HG02973 (cell line): ENCODE measurements around the gene ZNF727.
"Not testable (repeated sequence)": the region's sequence is repeated elsewhere in the genome, so short reads cannot be mapped to it uniquely, and the experiment has no call there.

ENCODE experiments used
- ATAC-seq: cut with Tn5 transposase; IDR thresholded peaks from one replicate; pipeline ENCODE4 v1.9.1; 2021; ENCODE audit warnings: moderate library complexity; ENCODE audit not compliant: unreplicated experiment

The ZNF727 gene

GRCh38 chr7:64045301-64046040 is at the start of gene ZNF727:
Gene ZNF727 (plus strand): TSS chr7:64045434. CDS start chr7:64045622, 188 bp downstream.
- ATAC-seq: no peak

GRCh38 chr7:63998549-63998948 is 46.7 kb upstream of the ZNF727 start, which contains the start of gene ZNF722:
Gene ZNF722 (plus strand): TSS chr7:63998849. CDS start chr7:63998962, 113 bp downstream.
- ATAC-seq: no peak

- ATAC-seq: not testable (repeated sequence)
Observed at GRCh38 chr7:64015496-64015895, 29.7 kb upstream of the ZNF727 start.

GRCh38 chr7:64035388-64035787 is 9.8 kb upstream of the ZNF727 start:
- ATAC-seq: no peak

GRCh38 chr7:64037095-64037494 is 8.1 kb upstream of the ZNF727 start:
- ATAC-seq: no peak

GRCh38 chr7:64046041-64046389 is 781 bp downstream of the ZNF727 start:
- ATAC-seq: no peak

GRCh38 chr7:64077837-64078698 is 32.8 kb downstream of the ZNF727 start:
- ATAC-seq: not testable (repeated sequence)

GRCh38 chr7:64078699-64078994 is 33.4 kb downstream of the ZNF727 start:
- no peak for ATAC-seq

- ATAC-seq: no peak
Observed at GRCh38 chr7:64087501-64087900, 42.3 kb downstream of the ZNF727 start.

GRCh38 chr7:64088863-64089262 is 43.6 kb downstream of the ZNF727 start:
- ATAC-seq: not testable (repeated sequence)
